Astrocyte of the hippocampus (primary cell): ENCODE data around the gene DGKQ.

Source experiments
- DNase-seq: peaks from one replicate; pipeline ENCODE4 v3.0.0; 2011; ENCODE audit warnings: low read depth, low spot score

The DGKQ gene

DNA sequence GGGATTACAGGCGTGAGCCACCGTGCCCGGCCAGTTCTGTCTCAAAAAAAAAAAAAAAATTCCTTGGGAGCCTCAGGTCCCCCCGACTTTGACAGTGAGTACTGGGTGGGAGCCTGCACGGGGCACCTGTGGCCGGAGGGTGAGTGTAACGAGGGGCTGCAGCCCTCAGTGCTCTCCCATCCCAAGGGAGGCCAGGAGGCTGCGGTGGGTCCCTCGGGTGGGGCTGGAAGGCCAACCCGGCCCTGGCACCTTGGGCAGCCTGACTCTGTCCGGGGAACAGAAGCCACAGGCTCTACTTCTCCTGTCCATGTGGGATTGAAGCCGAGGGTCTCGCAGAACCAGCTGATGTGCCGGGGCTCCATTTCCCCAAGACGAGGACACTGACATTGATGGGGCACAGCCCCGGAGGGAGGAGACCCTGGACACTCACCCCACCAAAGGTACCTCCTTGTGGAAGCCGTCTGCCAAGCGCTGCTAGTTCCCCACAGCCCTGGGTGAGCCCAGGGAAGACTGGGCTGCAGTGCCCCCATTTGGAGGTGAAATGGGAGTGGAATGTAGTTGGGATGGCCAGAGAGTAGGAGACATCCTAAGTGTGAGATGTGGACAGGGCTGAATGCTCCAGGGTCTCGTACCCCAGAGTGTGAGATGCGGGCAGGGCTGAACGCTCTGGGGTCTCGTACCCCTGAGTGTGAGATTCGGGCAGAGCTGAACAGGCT lies 22.1 kb upstream of the DGKQ start:
- no peak for DNase-seq

DNA sequence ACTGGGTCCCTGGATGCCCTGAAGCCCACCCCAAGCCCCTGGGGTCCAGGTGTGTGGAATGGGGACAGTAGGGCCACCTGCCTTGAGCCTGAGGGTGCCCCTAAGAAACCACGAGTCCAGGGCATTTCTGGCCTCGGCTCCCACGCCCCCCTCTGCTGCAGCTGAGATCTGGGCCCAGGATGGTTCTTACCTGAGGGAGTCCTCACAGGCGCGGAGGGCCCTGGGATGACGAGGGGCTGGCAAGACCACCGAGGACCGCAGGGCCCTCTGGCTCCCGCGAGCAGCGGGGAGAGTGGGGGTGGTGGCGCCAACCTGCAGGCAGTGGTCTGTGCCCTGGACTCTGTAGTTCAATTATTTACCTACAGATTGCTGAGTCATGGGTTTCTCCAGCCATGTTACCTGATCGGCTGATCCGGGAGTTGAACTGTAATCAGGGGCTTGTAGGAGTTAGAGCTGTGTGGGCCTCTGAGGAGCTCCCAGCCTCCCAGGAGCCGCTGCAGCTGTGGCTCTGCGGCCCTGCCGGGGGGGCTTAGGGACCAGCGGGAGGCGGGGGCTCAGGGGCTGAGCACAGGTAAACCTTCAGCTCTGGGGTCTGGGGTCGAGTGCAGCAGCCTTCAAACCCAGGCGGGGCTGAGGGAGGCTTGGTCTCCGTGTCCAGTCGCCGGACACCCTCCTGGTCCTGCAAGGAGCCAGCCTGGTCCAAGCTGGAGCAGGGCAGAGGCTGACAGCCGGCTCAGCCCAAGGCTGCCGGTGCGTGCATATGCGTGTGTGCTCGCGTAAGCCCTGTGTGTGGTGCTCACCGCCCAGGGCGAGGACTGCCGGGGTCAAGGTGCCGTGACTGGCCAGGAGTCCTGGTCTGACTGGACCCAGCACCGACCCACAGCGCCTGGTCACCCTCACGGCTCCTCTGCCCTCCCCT lies 20.0 kb upstream of the DGKQ start, which contains the start of gene SLC26A1:
Gene SLC26A1, minus strand, starts transcription at position 294 of the 919 bp plus-strand sequence. CDS start 1,701 bp downstream, outside the sequence.
- DNase-seq: no peak

DNA sequence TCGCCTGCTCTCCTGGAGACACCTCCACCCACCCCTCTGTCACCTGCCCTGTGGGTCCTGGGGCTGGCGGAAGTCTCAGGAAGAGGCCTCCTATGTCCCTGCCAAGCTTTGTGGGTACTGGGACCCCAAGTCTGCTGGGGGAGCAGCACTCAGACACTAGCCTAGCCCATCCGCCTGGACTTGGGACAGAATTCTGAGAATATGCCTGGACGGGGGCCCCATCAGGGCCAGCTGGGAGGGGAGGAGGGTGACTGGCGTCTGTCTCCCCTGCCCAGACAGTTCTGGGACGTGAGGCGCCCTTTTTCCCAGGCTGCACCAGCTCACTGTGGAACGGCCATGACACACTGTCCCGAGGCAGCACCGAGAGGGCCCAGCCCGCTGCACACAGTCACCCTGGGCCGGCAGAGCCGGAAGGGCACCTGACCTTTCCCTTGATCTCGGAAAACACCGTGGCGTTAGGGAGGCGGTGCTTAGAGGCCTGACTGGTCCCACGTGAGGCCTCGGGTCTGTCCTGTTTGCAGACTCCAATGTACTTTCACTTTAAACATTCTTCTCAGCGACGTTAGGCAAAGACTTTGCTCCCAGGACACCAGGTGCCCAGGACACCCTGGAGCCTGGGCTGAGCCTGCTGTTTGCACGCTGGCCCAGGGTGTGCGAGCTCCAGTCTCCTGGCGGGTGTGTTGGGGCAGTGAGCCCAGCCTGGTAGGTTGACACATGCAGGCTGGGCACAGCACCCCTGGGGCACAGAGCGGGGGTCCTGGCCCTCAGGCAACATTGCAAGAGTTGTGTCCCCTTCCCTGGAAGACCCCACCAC lies 19.1 kb upstream of the DGKQ start:
- DNase-seq: no peak

DNA sequence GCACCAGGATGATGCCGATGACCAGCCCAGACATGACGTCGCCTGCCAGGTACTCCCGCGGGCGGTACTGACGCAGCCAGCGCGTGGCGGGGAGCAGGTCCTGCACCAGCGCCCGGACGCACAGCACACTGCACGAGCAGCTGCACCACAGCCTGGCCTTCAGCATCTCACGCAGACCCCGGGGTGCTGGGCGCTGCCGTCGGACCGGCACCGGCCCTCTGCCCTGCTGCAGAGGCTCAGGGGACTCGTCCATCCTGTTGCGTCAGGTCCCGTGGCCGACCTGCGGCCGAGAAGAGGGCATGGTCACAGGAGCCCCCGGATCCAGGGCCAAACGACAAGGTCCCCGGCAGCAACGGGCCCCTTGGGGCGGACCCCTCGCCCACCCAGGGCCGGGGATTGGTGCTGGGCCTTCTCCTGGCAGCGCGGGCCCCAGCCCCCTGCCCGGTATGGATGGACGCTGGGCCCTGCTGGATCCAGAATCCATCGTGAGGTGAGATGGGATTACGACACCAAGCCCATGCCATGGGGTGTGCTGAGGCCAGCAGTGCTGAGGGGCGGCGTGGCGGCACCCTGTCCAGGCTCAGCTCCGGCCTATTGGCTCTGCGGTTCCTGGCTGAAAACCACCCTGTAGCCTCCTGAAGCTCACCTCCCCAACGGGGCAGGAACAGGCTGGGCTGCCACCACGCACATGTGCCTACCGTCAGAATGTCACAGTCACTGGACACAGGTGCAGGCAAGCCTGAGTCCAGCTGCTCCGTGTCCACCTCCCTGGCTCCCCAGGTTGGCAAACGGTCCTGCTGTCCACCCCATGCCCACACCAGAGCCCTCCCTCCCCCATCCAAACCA lies 18.3 kb upstream of the DGKQ start:
- no peak for DNase-seq

DNA sequence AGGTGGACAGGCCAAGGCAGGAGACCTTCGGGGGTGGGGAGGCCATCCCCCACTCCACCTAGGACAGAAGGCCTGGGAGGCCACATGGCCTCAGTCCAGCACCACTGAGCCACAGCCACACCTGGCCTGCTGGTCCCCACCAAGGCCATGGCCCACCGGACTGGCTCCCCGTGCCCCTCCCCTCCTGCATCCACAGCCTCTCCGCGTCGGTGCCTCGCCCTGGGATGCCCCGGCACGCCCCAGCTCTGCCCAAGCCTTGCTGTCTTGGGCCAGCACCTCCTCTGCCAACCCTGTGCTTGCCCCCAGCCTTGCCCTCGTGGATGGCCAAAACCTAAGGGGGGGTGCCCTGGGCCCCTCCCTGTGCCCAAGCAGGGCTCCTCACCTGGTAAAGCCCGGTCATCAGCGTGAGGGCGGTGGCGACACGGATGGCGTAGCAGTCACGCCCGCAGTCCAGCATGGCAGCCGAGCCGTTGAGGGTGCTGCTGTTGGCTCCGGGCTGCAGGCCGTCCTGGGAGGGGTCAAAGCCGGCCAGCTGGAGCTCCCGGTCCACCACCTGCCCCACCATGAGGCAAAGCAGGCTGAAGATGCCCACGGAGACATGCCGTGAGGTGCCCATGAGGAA lies 17.5 kb upstream of the DGKQ start:
- DNase-seq: no peak

DNA sequence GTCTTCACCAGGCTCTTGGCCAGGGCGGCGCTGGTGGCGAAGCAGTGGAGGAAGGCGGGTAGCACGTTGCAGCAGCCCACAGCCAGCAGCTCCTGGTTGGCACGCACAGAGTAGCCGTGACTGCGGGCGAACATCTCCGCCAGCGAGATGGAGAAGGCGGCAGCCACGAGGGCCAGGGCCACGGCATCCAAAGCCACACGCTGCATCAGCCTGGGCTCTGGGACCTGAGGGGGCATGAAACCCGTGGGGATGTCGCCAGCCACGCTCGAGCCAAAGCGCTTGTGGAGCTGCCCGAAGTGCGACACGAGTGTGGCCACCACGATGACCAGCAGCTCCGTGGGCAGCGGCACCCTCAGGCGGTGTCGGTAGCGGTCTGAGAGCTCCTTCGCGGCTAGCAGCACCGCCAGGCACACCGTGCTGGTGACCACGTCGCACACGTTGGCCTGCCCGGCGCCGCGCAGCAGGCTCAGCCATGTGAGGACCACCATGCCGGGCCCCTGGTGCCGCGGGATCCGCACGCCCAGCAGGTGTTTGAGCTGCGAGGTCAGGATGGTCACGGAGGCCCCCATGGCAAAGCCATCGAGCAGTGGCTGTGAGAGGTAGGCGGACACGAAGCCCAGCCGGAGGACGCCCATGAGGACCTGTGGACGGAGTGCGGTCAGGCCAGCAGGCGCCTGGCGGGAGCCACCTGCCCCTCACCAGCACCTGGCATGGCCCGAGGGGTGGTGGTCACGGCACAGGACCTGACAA lies 16.5 kb upstream of the DGKQ start:
- no peak for DNase-seq

DNA sequence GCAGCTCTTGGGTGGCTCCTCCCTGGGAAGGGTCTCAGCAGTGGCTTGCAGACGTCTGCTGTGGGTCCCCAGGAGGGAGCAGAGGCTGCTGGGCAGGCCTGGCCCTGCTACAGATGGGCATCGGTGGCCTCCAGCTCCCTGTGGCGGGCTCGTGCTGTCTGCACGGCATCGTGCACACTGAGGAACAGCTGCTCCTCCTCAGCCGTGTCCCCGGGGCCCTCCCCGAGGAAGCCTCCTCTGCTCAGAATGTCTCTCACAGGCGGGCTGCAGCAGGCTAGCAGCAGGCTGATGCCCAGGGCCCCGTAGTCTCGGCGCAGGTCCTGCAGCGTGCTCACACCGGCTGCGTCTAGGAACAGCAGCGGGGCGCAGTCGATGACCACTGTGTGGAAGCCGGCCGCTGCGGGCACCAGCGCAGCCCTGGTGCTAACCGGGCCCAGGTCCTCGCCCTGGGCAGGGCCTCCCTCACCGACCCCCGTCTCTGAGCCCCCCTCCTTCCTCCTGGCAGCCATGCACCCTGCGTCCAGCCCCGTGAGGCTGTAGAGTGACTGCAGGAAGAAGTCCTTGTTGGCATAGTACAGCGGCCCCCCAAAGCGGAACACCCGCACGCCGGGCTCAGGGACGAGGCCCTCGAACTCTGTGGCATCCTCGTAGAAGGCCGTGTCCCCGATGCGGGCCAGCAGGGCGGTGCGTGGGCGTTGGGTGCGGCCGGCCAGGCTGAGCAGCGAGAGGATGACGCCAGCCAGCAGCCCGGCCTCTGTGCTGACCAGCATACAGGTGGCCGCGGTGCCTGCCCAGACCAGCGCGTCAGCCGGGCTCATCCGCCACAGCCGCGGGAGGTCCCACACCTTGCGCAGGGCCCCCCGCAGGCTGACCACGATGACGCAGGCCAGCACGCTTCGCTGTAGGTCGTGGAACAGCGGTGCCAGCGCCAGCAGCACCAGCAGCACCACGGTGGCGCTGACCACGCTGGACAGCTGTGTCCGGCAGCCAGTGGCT lies 15.7 kb upstream of the DGKQ start:
- DNase-seq: no peak

DNA sequence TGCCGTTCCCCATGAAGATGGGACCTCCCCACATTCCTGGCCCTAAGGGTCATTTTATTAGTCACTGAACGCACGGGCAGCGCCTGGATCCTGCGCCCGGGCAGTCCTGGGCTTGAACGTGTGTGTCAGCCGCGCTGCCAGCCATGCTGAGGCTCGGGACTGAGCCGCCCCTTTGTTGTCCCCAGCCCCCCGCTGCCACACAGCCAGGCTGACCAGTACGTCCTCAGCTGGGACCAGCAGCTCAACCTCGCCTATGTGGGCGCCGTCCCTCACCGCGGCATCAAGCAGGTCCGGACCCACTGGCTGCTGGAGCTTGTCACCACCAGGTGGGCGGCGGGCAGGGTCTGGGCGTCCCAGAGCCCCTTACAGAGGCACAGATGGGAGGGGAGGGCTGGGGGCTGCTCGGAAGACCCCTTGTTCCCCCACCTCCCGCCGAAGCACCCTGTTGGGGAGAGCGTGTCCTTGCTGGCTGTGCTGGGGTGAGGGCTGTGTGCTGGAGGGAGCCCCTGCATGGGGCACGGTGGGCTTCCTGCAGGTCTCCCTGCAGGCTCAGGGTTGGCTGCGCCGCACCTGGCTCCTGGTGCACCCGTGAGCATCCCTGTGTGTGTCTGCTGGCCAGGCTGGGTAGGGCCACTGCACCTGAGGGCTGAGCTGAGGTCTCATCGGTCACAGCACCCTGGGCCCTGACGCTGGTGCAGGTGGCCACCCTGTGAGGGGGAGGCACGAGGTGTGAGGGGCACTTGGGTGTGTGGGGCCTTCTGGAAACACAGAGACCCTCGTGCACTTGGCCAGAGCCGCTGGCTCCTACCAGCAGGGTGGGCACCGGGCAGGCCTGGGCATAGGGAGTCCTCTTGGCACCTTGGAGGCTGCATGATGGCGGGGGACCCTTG lies 14.5 kb upstream of the DGKQ start:
- DNase-seq: no peak

DNA sequence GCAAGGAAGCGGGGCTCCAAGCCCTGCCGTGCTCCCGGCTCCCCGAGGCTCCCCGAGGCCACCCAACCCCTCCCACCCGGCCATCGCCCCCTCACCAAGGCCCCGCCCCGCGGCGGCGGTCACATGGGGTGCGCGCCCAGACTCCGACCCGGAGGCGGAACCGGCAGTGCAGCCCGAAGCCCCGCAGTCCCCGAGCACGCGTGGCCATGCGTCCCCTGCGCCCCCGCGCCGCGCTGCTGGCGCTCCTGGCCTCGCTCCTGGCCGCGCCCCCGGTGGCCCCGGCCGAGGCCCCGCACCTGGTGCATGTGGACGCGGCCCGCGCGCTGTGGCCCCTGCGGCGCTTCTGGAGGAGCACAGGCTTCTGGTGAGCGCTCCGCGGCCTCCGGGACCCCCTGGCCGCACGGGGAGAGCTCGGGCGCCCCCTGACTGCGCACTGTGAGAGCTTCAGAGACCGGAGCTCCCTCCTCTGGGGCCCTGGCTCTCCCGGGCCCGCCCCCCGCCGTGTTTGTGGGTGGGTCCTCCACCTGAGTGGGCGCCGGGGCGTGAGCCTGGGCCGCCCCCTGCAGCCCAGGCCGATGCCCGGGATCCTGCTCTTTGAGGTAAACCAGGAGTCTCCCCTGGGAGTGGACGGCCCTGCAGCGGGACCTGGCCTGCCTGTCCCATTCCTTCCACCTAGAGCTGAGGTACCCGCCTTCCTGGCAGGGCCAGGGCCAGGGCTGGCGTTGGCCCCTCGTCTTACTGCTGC lies 13.7 kb upstream of the DGKQ start, which contains the start of gene IDUA:
Gene IDUA, plus strand, starts transcription at position 166 of the 745 bp plus-strand sequence. Its CDS starts 41 bp downstream, at position 207.
- DNase-seq: peak; percentile 87

DNA sequence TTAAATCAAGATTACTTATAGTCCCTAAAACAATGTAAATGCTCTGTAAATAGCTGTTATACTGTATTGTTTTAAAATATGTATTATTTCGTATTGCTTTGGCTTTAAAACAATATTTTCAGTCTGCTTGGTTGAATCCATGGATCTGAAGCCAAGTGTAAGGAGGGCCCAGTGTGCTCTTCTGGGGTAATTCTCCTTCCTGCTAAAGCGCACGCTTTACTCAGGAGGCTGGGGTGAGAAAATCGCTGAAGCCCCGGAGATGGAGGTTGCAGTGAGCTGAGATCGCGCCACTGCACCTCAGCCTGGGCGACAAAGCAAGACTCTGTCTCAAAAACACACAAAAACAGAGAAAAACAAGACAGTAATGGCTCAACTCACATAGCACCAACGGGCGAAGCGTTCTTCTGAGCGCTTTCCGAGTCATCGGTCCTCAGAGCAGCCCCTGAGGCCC lies 13.1 kb upstream of the DGKQ start:
- DNase-seq: no peak

DNA sequence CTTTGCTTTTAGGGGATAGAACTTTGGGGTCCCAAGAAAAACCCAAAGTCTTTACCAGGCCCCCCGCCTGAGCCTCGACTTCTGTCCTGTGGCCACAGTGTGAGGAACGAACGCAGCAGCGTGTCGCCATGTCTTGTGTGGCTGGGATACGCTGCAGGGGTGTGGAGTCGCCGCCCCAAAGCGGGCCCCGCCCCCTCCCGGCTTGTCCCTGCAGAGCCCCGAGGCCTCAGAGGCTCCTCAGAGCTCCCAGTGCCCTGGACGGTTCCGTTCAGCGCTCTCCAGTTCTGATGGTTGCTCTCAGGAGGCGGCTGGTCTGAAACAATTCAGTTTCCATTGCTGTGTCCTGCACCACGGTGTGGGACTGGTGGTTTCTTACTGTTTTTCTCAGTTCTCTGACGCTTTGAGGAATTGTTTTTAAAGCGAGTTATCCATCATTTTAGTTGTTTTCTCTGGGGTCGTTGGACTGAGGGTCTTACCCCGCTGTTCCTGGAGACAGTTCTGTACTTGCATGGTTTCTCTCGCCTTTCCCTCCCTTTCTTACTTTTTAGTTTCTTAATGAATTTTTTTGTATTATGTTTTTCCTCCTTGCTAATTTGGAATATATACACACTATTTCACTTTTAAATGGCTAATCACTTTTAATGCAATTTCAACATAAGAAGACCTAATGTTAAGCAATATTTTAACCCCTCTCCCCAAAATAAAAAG lies 11.9 kb upstream of the DGKQ start:
- peak; percentile 50 for DNase-seq

DNA sequence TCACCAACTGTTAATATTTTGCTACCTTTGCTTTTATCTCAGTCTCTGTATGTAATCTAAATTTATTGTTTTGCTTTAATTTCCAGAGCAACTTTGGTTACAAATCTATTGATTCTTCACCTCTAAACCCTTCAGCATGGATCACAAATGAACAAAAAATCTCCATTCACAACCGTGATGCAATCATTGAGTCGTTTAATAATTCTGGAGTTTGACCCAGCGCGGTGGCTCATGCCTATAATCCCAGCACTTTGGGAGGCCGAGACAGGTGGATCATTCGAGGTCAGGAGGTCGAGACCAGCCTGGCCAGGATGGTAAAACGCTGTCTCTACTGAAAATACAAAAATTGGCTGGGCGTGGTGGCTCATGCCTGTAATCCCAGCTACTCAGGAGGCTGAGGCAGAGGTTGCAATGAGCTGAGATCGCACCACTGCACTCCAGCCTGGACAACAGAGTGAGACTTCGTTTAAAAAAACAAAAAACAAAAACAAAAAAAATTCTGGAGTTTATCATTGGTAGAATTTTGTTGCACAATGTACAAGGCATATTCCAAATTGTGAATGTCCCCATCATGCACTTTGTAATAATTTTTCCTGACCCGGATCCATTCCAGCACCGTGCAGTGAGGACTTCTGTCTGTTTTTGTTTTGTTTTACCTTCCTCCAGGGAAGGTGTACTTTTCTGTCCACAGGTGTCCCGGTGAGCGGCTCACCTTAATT lies 11.1 kb upstream of the DGKQ start:
- DNase-seq: no peak

DNA sequence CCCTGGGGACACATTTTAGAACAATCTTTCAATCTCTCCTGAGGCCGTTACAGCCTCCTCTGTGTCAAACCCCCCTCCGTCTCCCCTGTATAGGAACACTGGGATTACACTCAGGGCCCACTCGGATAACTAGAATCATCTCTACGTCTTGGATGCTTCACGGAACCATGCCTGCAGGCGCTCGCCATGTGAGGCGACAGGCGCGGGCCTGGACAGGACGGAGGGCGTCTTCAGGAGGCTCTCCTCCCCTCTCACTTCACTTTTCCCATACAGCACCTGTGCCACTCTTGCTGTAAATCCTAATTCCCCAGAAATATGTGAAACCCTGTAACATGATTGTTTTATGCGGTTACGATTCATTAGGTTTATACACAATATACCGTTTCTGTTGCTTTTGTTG lies 9.4 kb upstream of the DGKQ start:
- no peak for DNase-seq

DNA sequence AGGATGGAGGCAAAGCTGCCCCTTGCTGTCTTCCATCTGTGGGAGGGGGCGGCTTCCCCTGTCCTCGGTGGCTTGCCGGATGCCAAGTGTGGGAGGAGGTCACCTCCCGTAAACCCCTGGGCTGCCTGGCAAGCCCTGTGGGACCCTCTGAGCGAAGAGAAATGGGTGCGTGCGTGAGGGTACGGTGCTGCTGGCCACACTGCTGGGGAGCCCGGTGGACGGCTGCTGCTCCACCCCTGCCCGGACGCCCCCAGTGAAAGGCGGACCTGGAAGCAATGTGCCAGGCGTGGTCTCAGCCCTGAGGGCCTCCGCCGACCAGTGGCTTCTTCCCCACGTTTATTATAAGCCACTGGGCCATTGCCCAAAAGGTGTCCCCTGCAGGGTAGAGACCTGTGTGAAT lies 8.9 kb upstream of the DGKQ start:
- DNase-seq: no peak

DNA sequence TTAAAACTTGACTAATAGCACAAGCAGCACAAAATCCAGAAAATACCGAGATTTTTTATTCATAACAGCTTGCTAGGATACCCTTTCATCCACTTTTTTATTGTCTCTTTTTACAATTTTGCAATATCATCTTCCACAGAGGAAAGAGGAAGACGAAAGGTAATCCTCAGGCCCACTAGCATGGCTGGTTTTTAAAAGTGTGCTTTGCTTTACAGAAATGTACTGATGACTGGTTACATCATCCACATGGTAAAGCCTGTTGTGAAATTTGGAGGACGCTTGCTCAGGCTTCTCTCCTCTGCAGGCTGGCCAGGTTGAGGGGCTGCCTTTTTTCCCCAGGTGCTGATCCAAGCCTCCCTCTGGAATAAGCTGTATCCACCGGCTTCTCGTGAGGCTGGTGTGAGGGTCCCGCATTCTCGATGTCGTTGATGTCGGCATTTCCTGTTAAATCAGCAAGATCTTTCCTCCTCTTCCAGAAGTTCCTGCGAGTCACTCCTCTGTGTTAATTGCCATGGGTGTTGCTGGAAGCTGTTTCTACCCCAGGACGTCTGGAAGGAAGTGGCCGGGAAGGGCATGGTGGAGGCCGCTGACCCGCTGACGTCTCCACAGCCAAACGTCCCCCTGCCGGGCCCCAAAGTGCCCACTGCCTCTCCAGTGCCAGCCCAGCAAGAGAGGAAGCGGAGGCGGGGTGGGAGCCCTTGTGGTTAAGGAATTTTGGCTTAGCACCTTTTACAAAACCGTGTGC lies 5.8 kb upstream of the DGKQ start:
- no peak for DNase-seq
